Raji (cell line): ENCODE data around the gene PTRH1.

Experiments
- POLR2A ChIP-seq: IDR thresholded peaks from 2 replicates; pipeline ENCODE4 v1.6.1; 2011; ENCODE audit warnings: low read depth, low read length, control low read depth; ENCODE audit not compliant: insufficient read depth

Gene PTRH1

DNA sequence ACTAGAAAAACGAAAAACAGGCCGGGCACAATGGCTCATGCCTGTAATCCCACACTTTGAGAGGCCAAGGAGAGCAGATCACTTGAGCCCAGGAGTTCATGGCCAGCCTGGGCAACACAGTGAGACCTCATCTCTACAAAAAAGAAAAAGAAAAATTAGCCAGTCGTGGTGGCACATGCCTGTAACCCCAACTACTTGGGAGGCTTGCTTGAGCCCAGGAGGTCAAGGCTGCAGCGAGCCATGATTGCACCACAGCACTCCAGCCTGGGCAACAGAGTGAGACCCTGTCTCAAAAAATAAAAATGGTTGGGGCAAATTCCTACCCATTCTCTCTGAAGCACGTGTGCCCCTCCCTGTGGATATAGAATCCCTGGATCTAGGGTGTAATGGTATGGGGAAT, 17.1 kb downstream of the PTRH1 start:
- no peak for TF ChIP-seq POLR2A

GRCh38 chr9:127697575-127697974, 17.9 kb downstream of the PTRH1 start:
- no peak for TF ChIP-seq POLR2A

- TF ChIP-seq POLR2A, result no peak
Measured at GRCh38 chr9:127694890-127695720, 20.4 kb downstream of the PTRH1 start.

- TF ChIP-seq POLR2A, result no peak
Measured at GRCh38 chr9:127693697-127694096, 21.8 kb downstream of the PTRH1 start.

DNA sequence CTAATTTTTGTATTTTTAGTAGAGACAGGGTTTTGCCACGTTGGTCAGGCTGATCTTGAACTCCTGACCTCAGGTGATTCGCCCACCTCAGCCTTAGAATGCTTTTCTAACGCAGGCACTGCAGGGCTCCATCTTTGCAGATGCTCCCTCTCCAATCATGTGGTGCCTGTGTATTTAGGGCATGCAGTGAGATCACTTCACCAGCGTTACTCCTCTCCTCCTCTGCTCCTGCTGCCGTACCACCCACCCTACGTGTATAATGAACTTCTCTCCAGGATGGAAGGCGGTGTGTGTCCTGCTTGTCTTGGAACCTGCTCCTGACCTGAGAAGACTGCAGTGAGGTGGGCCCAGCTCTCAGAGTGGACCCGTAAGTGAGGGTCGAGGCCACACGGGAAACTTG, 22.3 kb downstream of the PTRH1 start:
- no peak for TF ChIP-seq POLR2A

- TF ChIP-seq POLR2A, result no peak
Measured at GRCh38 chr9:127692071-127692470, 23.4 kb downstream of the PTRH1 start.

DNA sequence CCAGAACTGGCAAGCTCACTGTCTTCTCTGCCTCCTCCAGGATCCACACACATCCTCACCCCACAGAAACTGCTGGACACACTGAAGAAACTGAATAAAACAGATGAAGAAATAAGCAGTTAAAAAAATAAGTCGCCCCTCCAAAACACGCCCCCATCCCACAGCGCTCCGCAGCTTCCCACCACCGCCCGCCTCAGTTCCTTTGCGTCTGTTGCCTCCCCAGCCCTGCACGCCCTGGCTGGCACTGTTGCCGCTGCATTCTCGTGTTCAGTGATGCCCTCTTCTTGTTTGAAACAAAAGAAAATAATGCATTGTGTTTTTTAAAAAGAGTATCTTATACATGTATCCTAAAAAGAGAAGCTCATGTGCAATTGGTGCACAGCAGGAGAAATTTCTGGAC, 24.7 kb downstream of the PTRH1 start:
- no peak for TF ChIP-seq POLR2A

- no peak for TF ChIP-seq POLR2A
Measured at GRCh38 chr9:127689329-127690000, 26.0 kb downstream of the PTRH1 start.

- no peak for TF ChIP-seq POLR2A
Measured at GRCh38 chr9:127686461-127687393, 28.7 kb downstream of the PTRH1 start.

DNA sequence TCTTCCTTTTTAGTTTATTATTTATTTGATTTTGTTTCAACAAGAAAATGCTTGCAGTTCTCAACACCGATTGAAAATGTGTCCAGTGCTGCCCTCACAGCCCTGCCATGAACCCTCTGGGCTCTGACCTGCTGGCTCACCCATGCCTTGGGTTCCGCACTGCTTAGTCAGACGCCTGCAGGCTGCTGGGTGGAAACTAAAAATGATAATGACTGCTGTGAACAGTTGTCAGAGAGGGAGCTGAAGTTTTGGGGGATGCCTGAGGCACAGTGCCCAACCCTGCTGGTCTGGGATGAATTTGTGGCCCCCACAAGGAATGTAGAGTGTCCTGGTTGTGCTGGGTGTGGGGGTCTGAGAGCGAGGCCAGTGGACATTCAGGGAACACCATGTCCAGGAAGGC, 30.9 kb downstream of the PTRH1 start:
- TF ChIP-seq POLR2A, result no peak

DNA sequence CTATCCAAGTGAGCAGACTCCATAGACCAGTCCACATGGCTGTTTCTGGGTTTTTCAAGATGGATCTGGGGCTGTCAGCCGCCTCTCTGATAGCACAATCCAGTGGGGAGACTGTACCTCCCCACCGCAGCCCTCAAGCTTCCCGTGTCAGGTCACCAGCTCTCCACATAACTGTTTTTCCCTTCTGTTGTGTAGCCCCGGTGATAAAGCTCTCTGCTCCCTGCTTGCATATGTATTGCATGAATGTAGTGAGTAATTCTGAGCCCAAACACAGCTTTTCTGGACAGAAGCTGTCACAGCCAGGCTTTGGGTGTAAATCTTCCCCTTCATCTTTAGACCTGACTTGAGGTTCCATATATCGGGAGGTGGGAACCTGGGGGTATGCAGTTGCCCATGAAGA, 31.7 kb downstream of the PTRH1 start:
- TF ChIP-seq POLR2A, result no peak

DNA sequence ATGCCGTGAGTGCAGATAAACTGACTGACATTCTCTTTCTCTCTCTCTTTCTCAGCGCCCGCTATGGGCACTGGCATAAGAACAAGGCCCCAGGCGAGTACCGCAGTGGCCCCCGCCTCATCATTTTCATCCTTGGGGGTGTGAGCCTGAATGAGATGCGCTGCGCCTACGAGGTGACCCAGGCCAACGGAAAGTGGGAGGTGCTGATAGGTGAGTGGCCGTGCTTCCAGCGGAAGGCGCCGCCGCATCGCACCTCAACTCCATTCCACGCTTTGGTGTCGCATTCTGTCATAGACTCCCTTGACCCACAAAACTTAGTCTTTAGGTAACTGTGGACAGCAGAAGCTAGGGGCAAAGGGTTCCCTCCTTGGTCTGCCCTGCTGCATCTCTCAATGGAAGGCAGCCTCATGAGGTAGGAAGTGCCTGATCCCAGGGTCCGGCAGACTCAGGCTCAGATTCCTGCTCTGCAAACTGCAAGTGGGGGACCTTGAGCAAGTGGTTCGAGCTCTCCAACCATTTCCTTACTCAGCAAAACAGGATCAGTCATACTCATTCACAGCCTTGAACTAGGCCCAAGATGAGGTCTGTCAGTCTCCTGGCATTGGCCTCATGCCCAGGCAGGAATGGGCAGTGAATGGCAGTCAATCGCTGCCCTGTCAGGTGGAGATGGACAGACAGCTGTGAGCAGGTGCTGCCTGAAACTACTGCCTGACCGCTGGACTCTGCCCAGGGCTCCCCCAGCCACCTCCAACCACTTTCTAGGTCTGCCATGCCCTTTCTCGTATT, 32.9 kb downstream of the PTRH1 start:
- TF ChIP-seq POLR2A, result no peak

DNA sequence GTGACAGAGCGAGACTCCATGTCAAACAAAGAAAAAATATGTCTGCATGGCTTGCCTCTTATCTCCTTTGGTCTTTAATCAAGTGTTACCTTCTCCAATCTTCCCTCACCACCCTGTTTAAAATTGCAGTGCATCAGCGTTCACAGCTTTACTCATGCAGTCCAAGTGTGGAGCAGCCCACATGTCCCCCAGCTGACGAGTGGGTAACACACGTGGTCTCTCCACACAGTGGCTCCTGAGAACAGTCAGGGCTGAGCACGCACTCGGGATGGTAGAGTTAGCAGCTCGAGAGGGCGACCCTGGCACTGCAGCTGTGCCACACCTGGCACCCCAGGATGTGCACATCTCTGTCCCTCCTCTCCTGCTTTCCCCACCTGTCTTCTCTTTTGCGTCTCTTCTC, 34.6 kb downstream of the PTRH1 start:
- TF ChIP-seq POLR2A, result no peak

DNA sequence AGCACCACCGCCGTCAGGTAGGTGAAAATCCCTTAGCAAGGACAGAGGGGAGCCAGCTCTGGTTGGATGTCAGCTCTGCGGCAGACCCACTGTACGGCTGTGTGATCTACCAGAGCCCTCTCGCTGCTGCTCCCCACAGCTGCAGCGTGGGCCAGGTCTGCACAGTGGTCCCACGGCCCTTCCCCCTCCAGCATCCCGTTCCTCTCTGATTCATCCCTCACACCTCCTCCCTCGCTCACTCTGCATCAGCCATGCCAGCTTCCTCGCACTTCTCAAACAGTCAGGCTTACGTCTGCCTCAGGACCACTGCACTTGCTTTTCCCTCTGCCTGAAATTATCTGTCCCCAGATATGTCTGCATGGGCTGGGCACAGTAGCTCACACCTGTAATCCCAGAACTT, 35.2 kb downstream of the PTRH1 start:
- no peak for TF ChIP-seq POLR2A

DNA sequence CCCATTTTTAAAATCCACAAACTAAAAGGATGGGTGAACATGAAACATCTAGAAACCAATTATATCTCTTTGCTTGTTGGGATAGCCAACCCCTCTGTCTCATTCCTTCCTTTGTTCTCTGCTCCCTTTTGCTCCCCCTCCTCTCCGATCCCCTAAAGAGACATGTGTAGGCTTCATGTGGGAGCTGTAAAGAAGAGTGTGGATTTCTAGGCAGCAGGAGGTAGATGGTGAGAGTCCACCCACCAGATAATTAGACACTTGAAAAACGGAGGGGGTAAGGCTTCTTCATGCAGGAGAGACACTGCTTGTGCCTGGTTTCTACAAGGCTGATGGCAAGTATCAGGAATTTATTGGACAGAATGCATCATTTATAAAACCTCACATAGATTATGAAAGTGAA, 36.0 kb downstream of the PTRH1 start:
- no peak for TF ChIP-seq POLR2A
